IMR-90 (cell line): ENCODE results near the gene TGM2.

ENCODE experiments used
- BHLHE40 ChIP-seq: fragments of 150-350 bp; IDR thresholded peaks from 2 replicates; pipeline ENCODE4 v1.6.1; 2016; ENCODE audit warnings: mild to moderate bottlenecking, low read depth, low read length
- CEBPB ChIP-seq: IDR thresholded peaks from 2 replicates; pipeline ENCODE4 v1.6.1; 2012; ENCODE audit warnings: low read depth, low read length, improper control_type of control experiment
- CHD1 ChIP-seq: IDR thresholded peaks from 2 replicates; pipeline ENCODE4 v1.6.1; 2012; ENCODE audit warnings: low read depth, low read length, improper control_type of control experiment
- CTCF ChIP-seq: conservative IDR thresholded peaks from 2 replicates; pipeline ENCODE4 v1.5.1; 2012; ENCODE audit warnings: mild to moderate bottlenecking, low read depth, low read length, improper control_type of control experiment
- ELK1 ChIP-seq: fragments of 150-350 bp; IDR thresholded peaks from 2 replicates; pipeline ENCODE4 v1.6.1; 2016; ENCODE audit warnings: low read depth, mild to moderate bottlenecking, low read length, moderate library complexity, borderline replicate concordance
- MAFK ChIP-seq: IDR thresholded peaks from 2 replicates; pipeline ENCODE4 v1.6.1; 2012; ENCODE audit warnings: low read depth, low read length, improper control_type of control experiment
- MXI1 ChIP-seq: IDR thresholded peaks from 2 replicates; pipeline ENCODE4 v1.6.1; 2012; ENCODE audit warnings: low read depth, mild to moderate bottlenecking, low read length, moderate library complexity, borderline replicate concordance
- NFE2L2 ChIP-seq: fragments of 150-350 bp; IDR thresholded peaks from 2 replicates; pipeline ENCODE4 v1.6.1; 2016; ENCODE audit warnings: low read depth, mild to moderate bottlenecking, low read length
- POLR2A ChIP-seq: IDR thresholded peaks from 2 replicates; pipeline ENCODE4 v1.6.1; 2012; ENCODE audit warnings: mild to moderate bottlenecking, low read depth, low read length
- RAD21 ChIP-seq: IDR thresholded peaks from 2 replicates; pipeline ENCODE4 v1.6.1; 2012; ENCODE audit warnings: low read length, improper control_type of control experiment
- RCOR1 ChIP-seq: IDR thresholded peaks from 2 replicates; pipeline ENCODE4 v1.6.1; 2012; ENCODE audit warnings: mild to moderate bottlenecking, low read length, improper control_type of control experiment; ENCODE audit not compliant: insufficient replicate concordance
- RFX5 ChIP-seq: IDR thresholded peaks from 2 replicates; pipeline ENCODE4 v1.8.0; 2012; ENCODE audit warnings: low read depth, mild to moderate bottlenecking, low read length, moderate library complexity
- SMC3 ChIP-seq: fragments of 150-350 bp; IDR thresholded peaks from 2 replicates; pipeline ENCODE4 v1.6.1; 2016; ENCODE audit warnings: low read depth, mild to moderate bottlenecking, antibody characterized with exemption, low read length, moderate library complexity
- USF2 ChIP-seq: fragments of 150-350 bp; IDR thresholded peaks from 2 replicates; pipeline ENCODE4 v1.6.1; 2017; ENCODE audit warnings: mild to moderate bottlenecking, antibody characterized with exemption, low read length, low read depth

GRCh38 chr20:38108438-38108985 lies 56.6 kb downstream of the TGM2 start:
- no peak for TF ChIP-seq CTCF
- peak; percentile 41 for TF ChIP-seq CEBPB
- TF ChIP-seq SMC3, result no peak
- no peak for TF ChIP-seq MXI1
- no peak for TF ChIP-seq RAD21
- no peak for TF ChIP-seq POLR2A
- no peak for TF ChIP-seq USF2
- no peak for TF ChIP-seq RCOR1
- TF ChIP-seq RFX5, result no peak
- TF ChIP-seq ELK1, result no peak
- TF ChIP-seq MAFK, result no peak
- no peak for TF ChIP-seq NFE2L2
- no peak for TF ChIP-seq CHD1
- TF ChIP-seq BHLHE40, result no peak
